HuH-7 (cell line): ENCODE data around the gene NABP1.

Source experiments
- DNase-seq: peaks from one replicate; pipeline ENCODE4 v3.0.0; 2011; ENCODE audit warnings: low spot score

NABP1 gene

GRCh38 chr2:191710411-191710900, 32.5 kb downstream of the NABP1 start:
- no peak for DNase-seq

DNA sequence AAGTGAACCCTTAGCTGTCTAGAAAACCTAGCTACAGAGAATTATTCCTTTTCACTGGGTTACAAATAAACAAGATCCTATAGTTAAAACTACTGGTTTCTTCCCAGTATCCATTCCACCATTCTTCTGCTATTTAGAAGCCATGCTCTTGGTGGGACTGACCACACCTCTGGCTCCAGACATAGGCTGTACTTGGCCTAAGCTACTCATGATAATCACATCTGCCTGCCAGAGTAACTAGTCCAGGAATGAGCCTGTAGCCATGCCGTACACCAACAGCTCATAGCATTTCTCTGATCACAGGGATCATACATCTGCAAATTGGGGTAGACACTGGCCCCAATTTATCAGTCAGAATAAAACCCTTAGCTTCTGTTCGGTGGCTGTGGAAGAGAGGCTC, 33.7 kb downstream of the NABP1 start:
- no peak for DNase-seq

DNA sequence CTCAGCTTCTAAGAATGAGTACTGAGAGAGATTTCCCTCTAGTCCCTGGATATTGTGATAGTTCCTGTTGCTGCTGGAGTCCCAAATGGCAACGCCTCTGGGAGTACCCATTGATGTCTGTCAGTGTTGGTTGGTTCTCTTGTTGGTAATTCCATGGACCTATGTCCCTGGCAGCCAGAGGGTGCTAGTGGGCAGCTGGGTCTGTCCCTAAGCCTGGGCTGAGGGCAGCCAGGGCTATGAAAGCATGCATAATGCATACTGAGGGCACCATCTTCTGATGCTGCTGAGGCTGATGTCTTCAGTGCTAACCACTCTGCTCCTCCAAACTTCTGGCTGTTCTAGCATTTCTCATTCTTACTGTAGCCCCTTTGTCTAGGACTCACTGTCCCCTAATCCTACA, 35.9 kb downstream of the NABP1 start:
- DNase-seq, result no peak

GRCh38 chr2:191714925-191715324, 37.0 kb downstream of the NABP1 start:
- no peak for DNase-seq

DNA sequence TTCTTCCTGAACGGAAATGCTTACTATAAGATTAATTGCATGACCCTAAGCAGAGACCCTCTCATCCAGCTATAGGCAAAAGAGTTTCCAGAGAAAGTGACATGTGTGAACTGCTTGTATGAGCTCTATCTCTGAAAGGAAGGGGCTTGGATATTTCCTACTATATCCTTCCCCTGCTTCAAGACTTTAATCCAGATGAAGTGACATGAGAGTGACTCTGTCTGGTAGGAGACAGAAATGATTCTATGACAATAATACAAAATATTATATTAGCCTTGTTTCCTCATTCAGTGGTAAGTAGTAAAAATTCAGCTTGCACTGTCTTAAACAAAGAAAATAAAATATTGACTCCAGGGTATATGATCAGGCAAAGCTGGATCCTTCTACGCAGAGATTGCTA, 37.5 kb downstream of the NABP1 start:
- DNase-seq, result no peak

DNA sequence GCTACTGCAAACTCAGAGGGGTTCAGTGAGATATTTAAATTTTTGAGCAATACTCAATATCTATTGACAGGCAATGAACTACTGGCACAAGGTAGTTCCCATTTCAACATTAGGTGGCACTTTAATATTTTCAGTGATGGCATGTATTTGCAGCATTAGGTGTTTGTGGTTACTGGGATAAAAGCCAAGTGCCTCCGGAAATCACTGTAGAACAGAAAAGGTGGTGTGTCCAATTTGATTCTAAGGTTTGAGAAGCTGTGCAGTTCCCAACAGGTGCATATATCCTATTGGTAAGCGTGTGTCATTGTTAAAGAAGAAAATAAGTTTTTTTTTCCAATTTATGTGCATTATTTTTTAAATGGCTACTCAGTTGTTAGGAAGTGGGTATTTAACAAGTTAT, 41.3 kb downstream of the NABP1 start:
- DNase-seq, result no peak

DNA sequence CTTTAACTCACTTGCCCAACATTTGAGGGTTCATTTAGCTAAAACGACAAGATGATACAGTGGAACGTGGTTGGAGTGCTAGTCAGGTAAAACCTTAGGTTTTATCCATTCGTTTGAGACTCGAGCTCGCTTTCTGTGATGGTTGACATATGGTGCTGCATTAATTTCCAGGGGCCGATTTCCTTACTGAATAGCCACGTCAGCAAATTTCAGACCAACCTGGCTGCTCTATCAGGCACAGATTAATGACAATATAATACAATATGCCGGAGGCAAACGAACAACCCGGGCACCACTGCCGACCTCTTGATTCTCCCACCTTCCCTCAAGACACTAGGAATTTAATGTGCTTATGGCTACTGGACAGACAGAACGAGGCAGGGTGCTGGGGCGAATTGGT, 42.0 kb downstream of the NABP1 start:
- no peak for DNase-seq

GRCh38 chr2:191721331-191721730, 43.4 kb downstream of the NABP1 start:
- DNase-seq, result no peak

DNA sequence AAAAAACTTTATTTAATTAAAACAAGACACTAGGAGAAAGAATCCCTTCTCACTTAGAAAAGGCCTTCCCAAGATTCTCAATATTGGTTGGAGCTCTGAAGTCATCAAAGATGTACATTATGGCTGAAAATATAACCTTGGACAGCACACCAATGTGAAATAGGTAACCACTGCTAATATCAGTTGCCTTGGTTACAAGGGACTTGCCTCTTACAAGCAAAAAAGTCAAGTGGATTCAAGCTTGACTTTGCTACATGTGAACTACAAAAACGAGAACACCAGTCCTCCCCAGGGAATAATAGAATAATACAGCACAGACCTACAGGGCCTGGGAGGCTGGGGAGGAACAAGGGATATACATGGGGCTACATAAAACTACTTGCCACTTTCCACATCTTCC, 46.1 kb downstream of the NABP1 start:
- DNase-seq, result no peak

- DNase-seq, result no peak
These were observed 51.1 kb downstream of the NABP1 start for GRCh38 chr2:191728750-191729624.

- no peak for DNase-seq
These were observed 52.3 kb downstream of the NABP1 start for GRCh38 chr2:191730263-191730662.
